ENCODE results near the gene ATRAID.

DNA sequence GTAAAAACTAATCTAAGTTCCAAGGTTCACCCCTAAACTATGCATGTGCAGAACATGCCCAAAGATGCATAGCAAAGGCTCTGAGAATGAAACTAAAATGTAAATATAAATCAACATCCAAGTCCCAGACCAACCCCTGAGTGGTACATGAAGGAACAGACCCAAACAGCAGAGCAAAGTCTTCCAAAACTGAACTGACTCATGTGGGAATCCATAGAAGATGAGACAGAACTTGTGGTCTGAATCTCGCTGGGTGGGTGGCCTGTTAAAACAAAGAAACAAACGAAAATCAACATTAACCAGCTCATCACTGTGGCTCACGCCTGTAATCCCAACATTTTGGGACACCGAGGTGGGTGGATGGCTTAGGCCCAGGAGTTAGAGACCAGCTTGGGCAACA lies 29.5 kb upstream of the ATRAID start:
- TF ChIP-seq, protein P1, sequence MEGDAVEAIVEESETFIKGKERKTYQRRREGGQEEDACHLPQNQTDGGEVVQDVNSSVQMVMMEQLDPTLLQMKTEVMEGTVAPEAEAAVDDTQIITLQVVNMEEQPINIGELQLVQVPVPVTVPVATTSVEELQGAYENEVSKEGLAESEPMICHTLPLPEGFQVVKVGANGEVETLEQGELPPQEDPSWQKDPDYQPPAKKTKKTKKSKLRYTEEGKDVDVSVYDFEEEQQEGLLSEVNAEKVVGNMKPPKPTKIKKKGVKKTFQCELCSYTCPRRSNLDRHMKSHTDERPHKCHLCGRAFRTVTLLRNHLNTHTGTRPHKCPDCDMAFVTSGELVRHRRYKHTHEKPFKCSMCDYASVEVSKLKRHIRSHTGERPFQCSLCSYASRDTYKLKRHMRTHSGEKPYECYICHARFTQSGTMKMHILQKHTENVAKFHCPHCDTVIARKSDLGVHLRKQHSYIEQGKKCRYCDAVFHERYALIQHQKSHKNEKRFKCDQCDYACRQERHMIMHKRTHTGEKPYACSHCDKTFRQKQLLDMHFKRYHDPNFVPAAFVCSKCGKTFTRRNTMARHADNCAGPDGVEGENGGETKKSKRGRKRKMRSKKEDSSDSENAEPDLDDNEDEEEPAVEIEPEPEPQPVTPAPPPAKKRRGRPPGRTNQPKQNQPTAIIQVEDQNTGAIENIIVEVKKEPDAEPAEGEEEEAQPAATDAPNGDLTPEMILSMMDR (IDR thresholded peaks at IDR 0.05; ENCODE audit: low read depth, low read length, missing input control) = no peak
- TF ChIP-seq RAD21 (IDR thresholded peaks at IDR 0.05) (no peak), SP1 (IDR thresholded peaks at IDR 0.05) (no peak), TAF1 (conservative IDR thresholded peaks at IDR 0.05) (no peak), EGR1 (IDR thresholded peaks at IDR 0.05; ENCODE audit: low read depth in 2 of 2) (no peak), JUND (IDR thresholded peaks at IDR 0.05) (no peak)
- TF ChIP-seq, protein P2, sequence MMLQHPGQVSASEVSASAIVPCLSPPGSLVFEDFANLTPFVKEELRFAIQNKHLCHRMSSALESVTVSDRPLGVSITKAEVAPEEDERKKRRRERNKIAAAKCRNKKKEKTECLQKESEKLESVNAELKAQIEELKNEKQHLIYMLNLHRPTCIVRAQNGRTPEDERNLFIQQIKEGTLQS (IDR thresholded peaks at IDR 0.05) = no peak
